ENCODE measurements around the gene PAQR9.

Gene PAQR9

GRCh38 chr3:142981108-142981507, 17.6 kb upstream of the PAQR9 start:
- no peak for DNase-seq

GRCh38 chr3:142977399-142977728, 13.9 kb upstream of the PAQR9 start:
- DNase-seq = peak in 1 of 2 experiments; percentile 9

GRCh38 chr3:142976621-142977398, 13.3 kb upstream of the PAQR9 start:
- peak; percentile 80 to 91 for DNase-seq

- DNase-seq = no peak
These were observed 12.0 kb upstream of the PAQR9 start for GRCh38 chr3:142975316-142975995.

- DNase-seq = no peak
These were observed 9.9 kb upstream of the PAQR9 start for GRCh38 chr3:142973217-142974009.

- no peak for DNase-seq
These were observed 8.7 kb upstream of the PAQR9 start for GRCh38 chr3:142972092-142972753.

- no peak for DNase-seq
These were observed 8.0 kb upstream of the PAQR9 start for GRCh38 chr3:142971431-142971830.

GRCh38 chr3:142968319-142969025, 5.0 kb upstream of the PAQR9 start:
- no peak for DNase-seq

GRCh38 chr3:142966808-142967207, 3.3 kb upstream of the PAQR9 start:
- DNase-seq = no peak

- DNase-seq = no peak
These were observed 2.1 kb upstream of the PAQR9 start for GRCh38 chr3:142965581-142965980.

GRCh38 chr3:142963234-142963515, 299 bp downstream of the PAQR9 start:
- DNase-seq = no peak

- DNase-seq = no peak
These were observed 797 bp downstream of the PAQR9 start for GRCh38 chr3:142962520-142963233.

- DNase-seq = no peak
These were observed 1.3 kb downstream of the PAQR9 start for GRCh38 chr3:142962175-142962519.

GRCh38 chr3:142961539-142961938, 1.9 kb downstream of the PAQR9 start:
- no peak for DNase-seq

GRCh38 chr3:142960322-142960850, 3.1 kb downstream of the PAQR9 start:
- DNase-seq = no peak

GRCh38 chr3:142958707-142959106, 4.8 kb downstream of the PAQR9 start:
- DNase-seq = no peak

- DNase-seq = no peak
These were observed 10.0 kb downstream of the PAQR9 start for GRCh38 chr3:142953443-142953842.

- DNase-seq = no peak
These were observed 10.9 kb downstream of the PAQR9 start for GRCh38 chr3:142952272-142953193.

- no peak for DNase-seq
These were observed 11.7 kb downstream of the PAQR9 start for GRCh38 chr3:142951794-142952193.

GRCh38 chr3:142950972-142951371, 12.5 kb downstream of the PAQR9 start:
- DNase-seq = no peak

Measured in SW 1271 (cell line).